K562 treated with DMSO at 1 percent for 48 hours (cell line): ENCODE data around the gene VAT1L. TPM values are rescaled to one million over a fixed set of nuclear protein-coding genes. Genes with fewer than 3 reads are reported as not detected.

Experiments used
- total RNA-seq: library from RNA; unstranded; fragments of 300-600 nt; gene quantifications from 2 replicates; pipeline ENCODE4 v1.2.3, GENCODE V29; 2022; ENCODE audit warnings: low replicate concordance; ENCODE audit errors: extremely low read depth

Gene VAT1L, protein sequence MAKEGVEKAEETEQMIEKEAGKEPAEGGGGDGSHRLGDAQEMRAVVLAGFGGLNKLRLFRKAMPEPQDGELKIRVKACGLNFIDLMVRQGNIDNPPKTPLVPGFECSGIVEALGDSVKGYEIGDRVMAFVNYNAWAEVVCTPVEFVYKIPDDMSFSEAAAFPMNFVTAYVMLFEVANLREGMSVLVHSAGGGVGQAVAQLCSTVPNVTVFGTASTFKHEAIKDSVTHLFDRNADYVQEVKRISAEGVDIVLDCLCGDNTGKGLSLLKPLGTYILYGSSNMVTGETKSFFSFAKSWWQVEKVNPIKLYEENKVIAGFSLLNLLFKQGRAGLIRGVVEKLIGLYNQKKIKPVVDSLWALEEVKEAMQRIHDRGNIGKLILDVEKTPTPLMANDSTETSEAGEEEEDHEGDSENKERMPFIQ
- not detected in 2 replicates for total RNA-seq

DNA sequence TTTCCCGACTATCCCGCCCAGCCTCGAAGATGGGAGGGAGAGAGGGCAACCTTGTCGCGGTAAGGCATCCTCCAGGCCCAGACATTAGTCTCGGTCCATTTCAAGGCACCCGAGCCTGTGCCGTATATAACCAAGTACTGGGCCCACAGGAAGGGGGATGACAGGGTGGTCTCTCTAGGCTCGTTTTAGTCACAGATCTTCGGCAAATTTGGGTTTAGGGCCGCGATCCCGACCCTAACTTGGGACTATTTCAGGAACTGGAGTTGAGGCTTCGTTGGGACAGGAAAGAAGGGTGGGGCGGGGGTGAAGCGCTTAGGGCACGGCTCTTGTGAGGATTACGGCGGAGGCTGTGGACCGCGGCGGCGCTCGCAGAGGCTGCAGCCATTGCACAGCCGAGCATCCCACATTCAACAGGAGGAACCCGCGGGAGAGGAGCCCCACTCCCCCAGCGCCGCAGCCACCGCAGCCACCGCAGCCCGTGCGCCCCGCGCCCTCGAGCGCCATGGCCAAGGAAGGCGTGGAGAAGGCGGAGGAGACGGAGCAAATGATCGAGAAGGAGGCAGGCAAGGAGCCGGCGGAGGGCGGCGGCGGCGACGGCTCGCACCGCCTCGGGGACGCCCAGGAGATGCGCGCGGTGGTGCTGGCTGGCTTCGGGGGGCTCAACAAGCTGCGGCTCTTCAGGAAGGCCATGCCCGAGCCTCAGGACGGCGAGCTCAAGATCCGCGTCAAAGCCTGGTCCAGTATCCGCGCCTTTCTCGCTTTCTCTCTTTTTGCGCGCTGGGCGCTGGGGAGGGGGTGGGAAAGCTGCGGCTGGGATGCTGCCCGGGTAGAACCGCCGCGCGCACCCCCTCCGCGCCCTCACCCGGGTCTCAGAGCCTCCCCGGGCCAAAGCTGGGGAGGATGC, at the start of gene VAT1L:
TSS of gene VAT1L (plus strand) at position 384 of the 904 bp plus-strand sequence. CDS start at position 503, 119 bp downstream.

DNA sequence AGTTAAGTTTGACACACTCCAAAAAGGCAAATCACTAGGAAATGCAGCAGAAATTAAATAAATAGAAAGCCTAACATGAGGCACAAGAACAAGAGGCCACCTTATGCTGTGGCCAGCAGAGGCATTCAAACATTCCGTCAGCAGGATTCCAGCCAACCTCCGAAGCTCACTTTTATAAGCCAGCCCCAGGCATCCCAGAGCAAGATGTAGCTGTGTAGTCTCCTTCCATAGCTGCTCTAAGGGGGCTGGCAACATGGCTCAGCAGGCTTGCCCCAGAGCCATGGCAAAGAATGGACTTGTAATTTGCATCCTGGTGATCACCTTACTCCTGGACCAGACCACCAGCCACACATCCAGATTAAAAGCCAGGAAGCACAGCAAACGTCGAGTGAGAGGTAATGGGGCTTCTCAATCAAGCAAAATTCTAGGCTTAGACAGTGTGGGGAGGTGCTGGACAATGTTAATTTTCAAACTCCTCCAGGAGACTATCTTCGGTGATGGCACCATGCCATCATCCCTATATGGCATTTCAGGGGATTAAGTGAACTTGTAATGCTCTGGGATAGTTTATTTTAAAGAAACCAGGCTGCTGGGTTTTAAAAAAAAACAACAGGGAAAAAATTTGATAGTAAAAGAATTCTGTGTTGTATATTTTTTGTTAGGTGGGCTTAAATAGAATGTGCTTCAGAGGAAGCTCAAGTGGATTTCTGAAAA, 234.1 kb downstream of the VAT1L start, which contains the start of gene CLEC3A:
TSS of gene CLEC3A (plus strand) at position 202 of the 714 bp plus-strand sequence. CDS start at position 281, 79 bp downstream.

Other genes starting within 250 kb of the VAT1L start
- not detected in 2 replicates for gene NUDT7, start 66.0 kb upstream of the VAT1L start, total RNA-seq
- not detected in 2 replicates for gene CLEC3A, start 234.0 kb downstream of the VAT1L start, total RNA-seq